ENCODE data around the gene FUT8. TPM values are rescaled to one million over a fixed set of nuclear protein-coding genes. Genes with fewer than 3 reads are reported as not detected.

FUT8 gene
- total RNA-seq, 1 donor from 2014 or later: 44.3 TPM

- Histone ChIP-seq H3K4me3 (ENCODE audit: low read depth, low read length) (no peak overlapping the region), H3K36me3 (ENCODE audit: control insufficient read depth, insufficient read depth, low read length) (no peaks in the 10 kb centered on the region), H3K27me3 (ENCODE audit: control insufficient read depth, insufficient read depth, low read length) (no peaks in the 10 kb centered on the region)
- no peak for DNase-seq (ENCODE audit: low read depth)
- no peak for TF ChIP-seq CTCF (IDR thresholded peaks at IDR 0.05; ENCODE audit: insufficient read depth, low read length, poor library complexity, severe bottlenecking)
Observed at GRCh38 chr14:65718629-65719028, 306.1 kb downstream of the FUT8 start.

- no peak overlapping the region for H3K4me3 ChIP-seq (ENCODE audit: low read depth, low read length)
- DNase-seq (ENCODE audit: low read depth): no peak
- no peaks in the 10 kb centered on the region for H3K27me3 ChIP-seq (ENCODE audit: control insufficient read depth, insufficient read depth, low read length)
- no peaks in the 10 kb centered on the region for H3K36me3 ChIP-seq (ENCODE audit: control insufficient read depth, insufficient read depth, low read length)
- TF ChIP-seq CTCF (IDR thresholded peaks at IDR 0.05; ENCODE audit: insufficient read depth, low read length, poor library complexity, severe bottlenecking): no peak
Observed at GRCh38 chr14:65720171-65720570, 307.6 kb downstream of the FUT8 start.

- no peaks in the 10 kb centered on the region for H3K27me3 ChIP-seq (ENCODE audit: control insufficient read depth, insufficient read depth, low read length)
- DNase-seq (ENCODE audit: low read depth): no peak
- H3K4me3 ChIP-seq (ENCODE audit: low read depth, low read length): no peak overlapping the region
- H3K36me3 ChIP-seq (ENCODE audit: control insufficient read depth, insufficient read depth, low read length): no peaks in the 10 kb centered on the region
- no peak for TF ChIP-seq CTCF (IDR thresholded peaks at IDR 0.05; ENCODE audit: insufficient read depth, low read length, poor library complexity, severe bottlenecking)
Observed at GRCh38 chr14:65720743-65721142, 308.2 kb downstream of the FUT8 start.

GRCh38 chr14:65723348-65723747, 310.8 kb downstream of the FUT8 start:
- DNase-seq (ENCODE audit: low read depth): no peak
- Histone ChIP-seq H3K4me3 (ENCODE audit: low read depth, low read length) (no peak overlapping the region), H3K27me3 (ENCODE audit: control insufficient read depth, insufficient read depth, low read length) (no peaks in the 10 kb centered on the region), H3K36me3 (ENCODE audit: control insufficient read depth, insufficient read depth, low read length) (no peaks in the 10 kb centered on the region)
- TF ChIP-seq CTCF (IDR thresholded peaks at IDR 0.05; ENCODE audit: insufficient read depth, low read length, poor library complexity, severe bottlenecking): no peak

GRCh38 chr14:65728604-65729003, 316.1 kb downstream of the FUT8 start:
- Histone ChIP-seq H3K4me3 (ENCODE audit: low read depth, low read length) (no peak overlapping the region), H3K27me3 (ENCODE audit: control insufficient read depth, insufficient read depth, low read length) (no peaks in the 10 kb centered on the region), H3K36me3 (ENCODE audit: control insufficient read depth, insufficient read depth, low read length) (no peaks in the 10 kb centered on the region)
- TF ChIP-seq CTCF (IDR thresholded peaks at IDR 0.05; ENCODE audit: insufficient read depth, low read length, poor library complexity, severe bottlenecking): no peak
- DNase-seq (ENCODE audit: low read depth): no peak

- TF ChIP-seq CTCF (IDR thresholded peaks at IDR 0.05; ENCODE audit: insufficient read depth, low read length, poor library complexity, severe bottlenecking): no peak
- Histone ChIP-seq H3K36me3 (ENCODE audit: control insufficient read depth, insufficient read depth, low read length) (no peaks in the 10 kb centered on the region), H3K4me3 (ENCODE audit: low read depth, low read length) (no peak overlapping the region), H3K27me3 (ENCODE audit: control insufficient read depth, insufficient read depth, low read length) (no peaks in the 10 kb centered on the region)
- no peak for DNase-seq (ENCODE audit: low read depth)
Observed at GRCh38 chr14:65729566-65729965, 317.0 kb downstream of the FUT8 start.
